Measurements from ENCODE around the gene PPP1R26.
"Not testable (repeated sequence)": the region's sequence is repeated elsewhere in the genome, so short reads cannot be mapped to it uniquely, and the experiment has no call there.

Gene PPP1R26

DNA sequence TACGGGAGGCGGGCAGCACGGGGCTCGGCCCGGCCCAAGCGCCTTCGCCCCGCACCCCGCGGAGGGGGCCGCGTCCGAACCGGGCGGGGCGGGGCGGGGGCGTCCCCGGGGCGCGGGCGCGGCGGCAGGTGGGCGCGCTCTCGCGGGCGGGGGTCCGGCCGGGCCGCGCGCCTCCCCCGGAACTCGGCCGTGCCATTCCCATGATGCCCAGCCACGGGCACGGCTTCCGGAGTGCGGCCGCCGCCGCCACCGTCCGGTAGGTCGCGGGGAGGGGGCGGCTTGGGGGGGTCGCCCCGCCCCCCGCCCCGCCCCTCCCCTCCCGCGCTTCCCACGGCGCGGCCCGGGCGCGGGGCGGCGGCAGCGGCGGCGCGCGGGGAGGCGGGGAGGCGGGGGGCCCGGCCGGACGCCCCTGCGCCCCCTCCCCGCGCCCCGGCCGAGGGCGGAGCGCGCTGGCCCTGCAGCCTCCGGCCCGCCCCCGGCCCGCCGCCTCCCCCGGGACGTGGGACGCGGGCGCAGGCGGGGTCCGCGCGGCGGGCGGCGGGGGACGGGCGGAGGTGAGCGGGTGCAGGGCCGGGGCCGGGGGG, at the start of gene PPP1R26:
Gene PPP1R26 (plus strand): TSS at position 314 of the 584 bp plus-strand sequence. CDS start 4,729 bp downstream, outside the sequence.
- DNase-seq (ENCODE audit: low spot score) = peak; percentile 35

DNA sequence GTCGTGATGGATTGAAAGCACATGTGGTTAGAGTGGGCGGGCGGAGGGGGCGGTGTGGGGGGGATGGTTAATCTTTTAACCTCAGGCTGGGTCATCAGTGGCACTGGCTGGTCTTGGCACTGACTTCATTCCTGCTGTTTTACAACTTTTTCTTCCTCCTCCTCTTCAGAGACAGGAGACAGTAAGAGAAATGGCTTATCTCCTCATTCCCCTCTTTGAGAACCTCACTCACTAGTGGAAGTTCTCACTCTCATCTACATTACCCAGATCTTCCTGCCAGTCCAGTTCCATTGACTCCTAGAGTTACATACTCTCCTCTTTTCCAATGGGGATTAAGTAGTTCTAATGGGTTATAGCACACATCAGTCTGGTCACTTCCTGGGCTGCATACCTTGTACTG, 42.3 kb upstream of the PPP1R26 start:
- DNase-seq (ENCODE audit: low spot score) = no peak

GRCh38 chr9:135437696-135438095, 41.9 kb upstream of the PPP1R26 start:
- not testable (repeated sequence) for DNase-seq (ENCODE audit: low spot score)

- not testable (repeated sequence) for DNase-seq (ENCODE audit: low spot score)
These were observed 40.9 kb upstream of the PPP1R26 start for GRCh38 chr9:135438581-135439232.

- DNase-seq (ENCODE audit: low spot score) = not testable (repeated sequence)
These were observed 40.1 kb upstream of the PPP1R26 start for GRCh38 chr9:135439514-135439913.

- no peak for DNase-seq (ENCODE audit: low spot score)
These were observed 39.7 kb upstream of the PPP1R26 start for GRCh38 chr9:135439916-135440315.

GRCh38 chr9:135440620-135441019, 39.0 kb upstream of the PPP1R26 start:
- no peak for DNase-seq (ENCODE audit: low spot score)

DNA sequence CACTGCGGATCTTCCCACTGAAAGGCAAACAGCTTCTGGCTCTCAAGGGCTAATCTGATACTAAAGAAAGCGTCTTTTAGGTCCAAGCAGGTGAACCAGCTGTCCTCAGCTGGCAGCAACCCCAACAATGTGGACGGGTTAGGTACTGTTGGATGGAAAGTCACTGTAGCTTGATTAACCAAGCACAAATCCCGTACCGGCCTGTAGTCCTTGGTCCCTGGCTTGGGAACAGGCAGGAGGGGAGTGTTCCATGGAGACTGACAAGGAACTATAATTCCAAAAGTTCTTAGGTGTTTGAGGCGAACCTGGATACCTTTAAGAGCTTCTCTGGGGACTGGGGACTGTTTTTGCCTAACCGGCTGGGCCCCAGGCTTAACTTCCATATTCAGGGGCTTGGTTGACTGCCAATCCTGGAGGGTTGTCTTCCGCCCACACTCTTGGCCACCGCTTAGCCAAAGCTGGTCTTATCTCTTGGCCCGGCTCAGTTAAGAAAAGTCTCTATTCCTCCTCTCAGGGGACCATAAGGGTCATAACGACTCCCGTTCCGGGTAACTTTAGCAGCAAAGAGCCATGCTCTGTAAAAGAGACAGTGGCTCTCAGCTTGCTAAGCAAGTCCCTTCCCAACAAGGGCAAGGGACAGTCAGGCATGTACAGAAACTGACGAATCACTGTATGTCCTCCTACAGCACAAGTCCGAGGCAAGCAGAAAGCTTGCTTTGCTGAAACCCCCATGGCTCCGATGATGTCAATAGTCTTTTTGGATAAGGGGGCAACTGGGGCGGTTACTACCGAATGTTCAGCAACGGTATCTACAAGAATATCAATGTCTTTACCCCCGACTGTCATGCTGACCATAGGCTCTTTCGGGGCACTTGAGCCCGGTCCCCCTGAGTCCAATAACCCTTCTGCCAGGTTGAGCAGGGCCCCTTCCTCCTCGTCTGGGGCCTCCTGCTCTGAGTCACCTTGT, 38.2 kb upstream of the PPP1R26 start:
- DNase-seq (ENCODE audit: low spot score) = not testable (repeated sequence)

- DNase-seq (ENCODE audit: low spot score) = no peak
These were observed 37.5 kb upstream of the PPP1R26 start for GRCh38 chr9:135442075-135442474.

- DNase-seq (ENCODE audit: low spot score) = no peak
These were observed 35.7 kb upstream of the PPP1R26 start for GRCh38 chr9:135443797-135444425.

DNA sequence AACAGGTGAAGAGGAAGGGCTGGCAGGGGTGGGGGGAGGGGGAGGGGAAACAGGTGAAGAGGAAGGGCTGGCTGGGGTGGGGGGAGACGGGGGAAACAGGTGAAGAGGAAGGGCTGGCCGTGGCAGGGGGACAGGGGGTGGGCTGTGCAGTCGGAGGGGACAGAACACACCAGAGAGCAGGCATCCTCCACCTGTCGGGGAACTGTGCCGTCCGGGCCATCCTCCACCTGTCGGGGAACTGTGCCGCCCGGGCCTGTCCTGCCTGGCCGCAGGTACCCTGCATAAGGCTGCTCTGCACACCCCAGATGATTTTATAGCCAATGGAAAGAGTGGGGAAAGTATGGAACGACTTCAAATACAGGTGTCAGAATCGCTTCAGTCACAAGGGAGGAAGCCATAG, 32.5 kb upstream of the PPP1R26 start:
- DNase-seq (ENCODE audit: low spot score) = no peak

DNA sequence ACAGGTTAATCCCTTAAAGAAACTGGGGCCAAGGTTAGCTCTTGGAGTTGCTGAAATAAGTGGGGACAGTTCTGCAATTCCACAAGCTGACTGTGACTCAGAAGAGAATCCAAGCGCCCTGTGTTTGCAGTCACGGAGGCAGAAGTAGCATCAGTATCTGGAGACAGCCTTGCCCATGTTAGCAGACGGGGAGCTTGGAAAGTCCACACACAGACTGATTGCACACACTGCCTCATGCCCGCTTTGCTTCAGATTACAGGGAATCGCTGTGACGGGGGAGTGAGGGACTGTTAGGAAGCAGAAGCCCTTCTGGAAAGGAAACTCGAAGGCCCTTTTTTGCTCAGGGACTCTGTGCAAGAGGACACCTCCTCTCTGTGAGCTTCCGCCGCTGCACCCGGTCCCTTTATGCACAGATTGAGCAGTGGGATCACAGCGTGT, 30.9 kb upstream of the PPP1R26 start:
- DNase-seq (ENCODE audit: low spot score) = peak; percentile 14

GRCh38 chr9:135449532-135449931, 30.1 kb upstream of the PPP1R26 start:
- not testable (repeated sequence) for DNase-seq (ENCODE audit: low spot score)

GRCh38 chr9:135450956-135451355, 28.6 kb upstream of the PPP1R26 start:
- DNase-seq (ENCODE audit: low spot score) = no peak

DNA sequence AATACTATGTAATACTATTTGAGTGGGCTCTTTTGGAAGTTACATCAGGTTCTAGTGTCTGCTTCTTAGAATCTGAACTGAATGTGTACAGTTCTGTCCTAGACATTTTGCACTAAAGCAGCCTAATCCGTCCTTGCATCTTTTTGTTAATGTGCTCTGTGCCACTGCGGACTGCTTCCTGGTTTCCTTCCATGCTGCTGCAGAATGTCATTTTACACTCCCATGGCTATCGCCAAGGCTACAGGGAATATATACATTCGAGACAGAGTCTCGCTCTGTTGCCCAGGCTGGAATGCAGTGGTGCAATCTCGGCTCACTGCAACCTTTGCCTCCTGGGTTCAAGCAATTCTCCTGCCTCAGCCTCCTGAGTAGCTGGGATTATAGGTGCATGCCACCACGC, 27.7 kb upstream of the PPP1R26 start:
- not testable (repeated sequence) for DNase-seq (ENCODE audit: low spot score)

GRCh38 chr9:135454737-135455136, 24.8 kb upstream of the PPP1R26 start:
- no peak for DNase-seq (ENCODE audit: low spot score)

DNA sequence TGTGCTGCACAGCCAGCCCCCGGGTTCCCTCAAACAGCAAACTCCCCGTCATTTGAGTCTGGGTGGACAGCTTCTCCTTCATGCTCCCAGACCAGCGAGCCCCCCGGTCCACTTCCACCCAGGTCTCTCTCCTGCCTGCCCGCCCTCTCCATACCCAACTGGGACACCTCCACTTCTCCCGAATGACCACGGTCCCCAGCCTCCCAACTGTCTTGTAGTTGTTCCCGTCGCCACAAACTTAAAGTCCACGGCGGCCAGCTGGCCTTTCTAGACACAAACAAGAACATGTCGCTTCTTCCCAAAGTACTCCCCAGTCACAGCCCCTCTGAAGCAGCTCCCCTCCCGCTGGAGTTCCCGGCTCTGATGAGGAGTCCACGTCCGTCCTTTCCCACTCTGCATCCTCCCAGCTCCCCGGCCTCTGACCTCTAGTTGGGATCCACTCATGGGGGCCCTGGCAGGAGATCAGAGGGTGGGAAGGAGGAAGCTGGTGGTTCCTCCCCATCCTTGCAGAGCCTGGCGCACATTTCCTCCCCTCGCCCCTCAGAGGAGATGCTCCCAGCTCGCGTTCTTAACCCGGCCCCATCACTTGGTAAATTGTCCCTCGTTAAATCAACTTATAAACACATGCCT, 24.1 kb upstream of the PPP1R26 start:
- DNase-seq (ENCODE audit: low spot score) = no peak

DNA sequence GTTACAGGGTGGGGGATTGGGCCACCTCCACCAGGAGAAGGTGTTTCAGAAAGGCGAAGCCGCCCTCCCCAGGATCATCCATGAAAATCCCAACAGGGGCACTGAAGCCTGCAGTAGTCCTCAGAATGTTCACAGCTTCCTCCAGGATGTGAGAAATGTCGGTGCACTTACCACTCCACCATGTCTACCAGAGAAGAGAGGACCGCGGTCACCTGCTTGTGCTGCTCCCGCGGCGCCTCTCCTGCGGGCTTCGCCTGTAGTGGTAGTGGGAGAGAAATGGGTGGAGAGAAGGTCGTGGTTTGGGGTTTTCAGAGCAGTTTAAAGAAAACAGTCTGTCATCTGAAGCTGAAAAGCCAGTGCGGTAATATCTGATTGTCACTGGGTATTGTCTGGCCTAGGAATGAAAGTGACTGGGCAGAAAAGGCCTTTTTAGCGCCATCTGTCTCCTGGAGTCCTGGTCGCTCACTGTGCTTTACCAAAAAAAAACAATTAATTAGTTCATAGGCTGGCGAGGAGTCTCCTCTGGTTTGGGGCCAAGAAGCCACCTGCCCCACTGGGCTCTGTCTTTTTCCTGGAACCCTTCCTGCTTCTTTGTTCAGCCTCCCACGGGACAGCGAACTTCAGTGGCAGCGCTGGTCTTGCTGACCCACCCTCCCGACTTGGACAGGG, 23.0 kb upstream of the PPP1R26 start:
- DNase-seq (ENCODE audit: low spot score) = no peak

DNA sequence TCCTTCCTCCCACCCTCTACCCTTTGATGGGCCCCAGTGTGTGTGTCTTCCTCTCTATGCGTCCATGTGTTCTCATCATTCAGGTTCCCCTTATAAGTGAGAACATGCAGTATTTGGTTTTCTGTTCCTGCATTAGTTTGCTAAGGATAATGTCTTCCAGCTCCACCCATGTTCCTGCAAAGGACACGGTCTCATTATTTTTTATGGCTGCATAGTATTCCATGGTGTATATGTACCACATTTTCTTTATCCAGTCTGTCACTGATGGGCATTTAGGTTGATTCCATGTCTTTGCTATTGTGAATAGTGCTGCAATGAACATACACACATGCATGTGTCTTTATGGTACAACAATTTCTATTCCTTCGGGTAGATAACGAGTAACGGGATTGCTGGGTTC, 21.1 kb upstream of the PPP1R26 start:
- not testable (repeated sequence) for DNase-seq (ENCODE audit: low spot score)

GRCh38 chr9:135461936-135462335, 17.6 kb upstream of the PPP1R26 start:
- DNase-seq (ENCODE audit: low spot score) = no peak

DNA sequence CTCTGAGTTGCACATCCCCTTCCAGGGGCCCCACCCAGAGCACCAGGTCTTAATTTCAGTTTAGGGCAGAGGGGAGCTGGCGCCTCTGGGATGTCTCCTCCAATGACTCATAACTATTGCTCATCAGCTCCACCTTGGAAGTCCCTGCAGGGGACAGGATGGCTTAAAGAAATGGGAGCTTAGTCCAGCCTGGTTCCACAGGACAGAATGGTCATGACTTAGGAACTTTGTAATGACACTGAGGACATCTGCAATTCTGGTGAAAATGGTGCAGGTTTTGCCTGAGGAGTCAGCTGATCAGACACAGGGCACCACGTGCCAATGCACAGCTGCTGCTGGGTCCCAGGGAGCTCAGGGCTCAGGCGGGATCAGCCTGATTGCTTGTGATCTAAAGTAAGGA, 16.4 kb upstream of the PPP1R26 start:
- DNase-seq (ENCODE audit: low spot score) = peak; percentile 74

All from AG20443 (cell line).